NB4 (cell line): ENCODE measurements around the gene EDAR.

ENCODE experiments used
- DNase-seq: peaks from one replicate; pipeline ENCODE4 v3.0.0; 2010; ENCODE audit warnings: low read depth
- H3K4me3 ChIP-seq: one replicate; pipeline ENCODE4 v1.5.1; 2011; ENCODE audit warnings: mild to moderate bottlenecking, low read depth, low read length, moderate library complexity
- CTCF ChIP-seq: IDR thresholded peaks from one replicate; pipeline ENCODE4 v1.5.1; 2012; ENCODE audit warnings: low read depth, low read length
- MAX ChIP-seq: IDR thresholded peaks from 2 replicates; pipeline ENCODE4 v1.6.1; 2011; ENCODE audit warnings: low read depth, low read length
- MYC ChIP-seq: IDR thresholded peaks from 2 replicates; pipeline ENCODE4 v1.6.1; 2011; ENCODE audit warnings: low read depth, low read length
- POLR2A ChIP-seq: IDR thresholded peaks from 2 replicates; pipeline ENCODE4 v1.6.1; 2011; ENCODE audit warnings: mild to moderate bottlenecking; ENCODE audit not compliant: insufficient read length; ENCODE audit errors: extremely low read depth

EDAR gene

GRCh38 chr2:108916122-108916795, 72.8 kb downstream of the EDAR start:
- H3K4me3 ChIP-seq, result no peak overlapping the region
- DNase-seq, result peak; percentile 38
- TF ChIP-seq CTCF, result no peak
- TF ChIP-seq MAX, result no peak
- TF ChIP-seq POLR2A, result no peak
- TF ChIP-seq MYC, result no peak

- no peak for TF ChIP-seq CTCF
- no peak for TF ChIP-seq MAX
- TF ChIP-seq MYC, result no peak
- TF ChIP-seq POLR2A, result no peak
- DNase-seq, result no peak
- no peak overlapping the region for H3K4me3 ChIP-seq
Observed at GRCh38 chr2:108912629-108912902, 76.5 kb downstream of the EDAR start.

GRCh38 chr2:108911807-108912628, 77.0 kb downstream of the EDAR start:
- TF ChIP-seq CTCF, result no peak
- no peak for TF ChIP-seq MYC
- no peak for TF ChIP-seq MAX
- TF ChIP-seq POLR2A, result no peak
- no peak overlapping the region for H3K4me3 ChIP-seq
- no peak for DNase-seq

GRCh38 chr2:108911401-108911800, 77.6 kb downstream of the EDAR start:
- DNase-seq, result no peak

More at GRCh38 chr2:108911401-108911800, 77.6 kb downstream of the EDAR start:
- no peak overlapping the region for H3K4me3 ChIP-seq
- TF ChIP-seq MAX, result no peak
- TF ChIP-seq POLR2A, result no peak
- no peak for TF ChIP-seq MYC
- TF ChIP-seq CTCF, result no peak
